Measurements from ENCODE around the gene CCK. TPM values are rescaled to one million over a fixed set of nuclear protein-coding genes. Genes with fewer than 3 reads are reported as not detected.

Gene CCK, protein sequence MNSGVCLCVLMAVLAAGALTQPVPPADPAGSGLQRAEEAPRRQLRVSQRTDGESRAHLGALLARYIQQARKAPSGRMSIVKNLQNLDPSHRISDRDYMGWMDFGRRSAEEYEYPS
- not detected in 2 replicates for total RNA-seq

DNA sequence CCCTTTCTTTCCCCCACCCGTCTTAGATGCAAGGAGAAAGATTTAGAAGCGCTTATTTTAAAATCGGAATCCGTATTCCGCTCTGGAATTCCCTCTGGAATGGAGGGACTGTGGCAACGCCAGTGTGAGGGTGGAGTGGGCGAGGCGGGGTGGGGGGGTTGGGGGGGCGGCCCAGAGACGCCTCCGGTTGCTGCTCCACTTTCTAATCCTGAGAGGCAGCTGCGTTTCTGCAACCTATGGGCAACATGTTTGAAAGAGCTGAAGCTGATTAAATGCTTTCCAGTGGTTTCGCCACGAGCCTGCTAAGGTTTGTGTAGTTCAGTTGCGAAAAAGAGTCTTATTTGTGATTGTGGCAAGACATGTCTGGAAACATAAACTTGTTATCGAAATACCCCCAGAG lies at the start of gene CCK:
Gene CCK (minus strand): TSS at position 101 of the 400 bp plus-strand sequence. CDS start 2,555 bp downstream, outside the sequence.
- H3K27ac Mint-ChIP-seq = no peak within 1 kb of the TSS
- intact Hi-C loops (cut with micrococcal nuclease) = no loop called here
- no peaks in the 10 kb centered on the region for H3K4me1 Mint-ChIP-seq (ENCODE audit: low read depth)
- H3K9me3 Mint-ChIP-seq = no peaks in the 10 kb centered on the region
- H3K4me3 Mint-ChIP-seq = no peak within 1 kb of the TSS
- H3K36me3 Mint-ChIP-seq (ENCODE audit: low read depth) = no peaks in the 10 kb centered on the region
- DNase-seq (ENCODE audit: low spot score) = no peak
- H3K27me3 Mint-ChIP-seq (ENCODE audit: insufficient read depth) = peaks cover 44% of the 10 kb centered on the region

DNA sequence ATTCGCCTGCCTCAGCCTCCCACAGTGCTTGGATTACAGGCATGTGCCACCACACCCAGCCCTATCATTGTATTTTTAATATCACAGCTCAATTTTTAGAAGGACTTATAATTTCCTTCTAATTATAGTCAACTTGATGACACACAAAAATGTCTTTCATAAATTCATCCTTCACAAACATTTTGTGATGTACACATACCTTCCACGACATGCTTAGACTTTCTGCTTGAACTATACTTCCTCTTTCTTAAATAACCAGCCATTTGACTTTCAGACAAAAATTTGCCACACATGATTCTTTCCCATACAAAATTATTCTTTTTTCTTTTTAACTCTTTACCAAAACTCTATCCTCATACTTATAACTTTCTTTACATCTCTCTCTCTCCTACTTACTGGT lies 48.4 kb upstream of the CCK start:
- Mint-ChIP-seq H3K4me1 (ENCODE audit: low read depth) (no peaks in the 10 kb centered on the region), H3K27ac (no peak overlapping the region), H3K36me3 (ENCODE audit: low read depth) (no peaks in the 10 kb centered on the region), H3K27me3 (ENCODE audit: insufficient read depth) (peaks cover 2% of the 10 kb centered on the region), H3K9me3 (peaks cover 25% of the 10 kb centered on the region), H3K4me3 (no peak overlapping the region)
- DNase-seq (ENCODE audit: low spot score) = no peak
- intact Hi-C loops (cut with micrococcal nuclease) = no loop called here

DNA sequence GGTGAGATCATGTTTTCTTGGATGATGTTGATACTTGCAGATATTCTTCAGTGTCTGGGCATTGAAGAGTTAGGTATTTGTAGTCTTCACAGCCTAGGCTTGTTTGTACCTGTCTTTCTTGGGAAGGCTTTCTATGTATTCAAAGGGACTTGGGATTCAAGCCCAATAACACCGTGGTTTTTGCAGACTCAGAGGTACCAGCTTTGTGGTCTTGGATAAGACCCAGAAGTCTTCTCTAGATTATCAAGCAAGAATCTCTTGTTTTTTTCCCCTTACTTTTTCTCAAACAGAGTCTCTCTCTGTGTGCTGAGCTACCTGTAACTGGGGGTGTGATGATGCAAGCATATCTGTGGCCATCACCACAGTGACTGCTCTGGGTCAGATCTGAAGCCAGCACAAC lies 42.7 kb upstream of the CCK start:
- Mint-ChIP-seq H3K36me3 (ENCODE audit: low read depth) (no peaks in the 10 kb centered on the region), H3K4me3 (no peak overlapping the region), H3K27ac (no peak overlapping the region), H3K9me3 (peaks cover 6% of the 10 kb centered on the region), H3K4me1 (ENCODE audit: low read depth) (no peaks in the 10 kb centered on the region), H3K27me3 (ENCODE audit: insufficient read depth) (peaks cover 5% of the 10 kb centered on the region)
- DNase-seq (ENCODE audit: low spot score) = no peak
- intact Hi-C loops (cut with micrococcal nuclease) = no loop called here

DNA sequence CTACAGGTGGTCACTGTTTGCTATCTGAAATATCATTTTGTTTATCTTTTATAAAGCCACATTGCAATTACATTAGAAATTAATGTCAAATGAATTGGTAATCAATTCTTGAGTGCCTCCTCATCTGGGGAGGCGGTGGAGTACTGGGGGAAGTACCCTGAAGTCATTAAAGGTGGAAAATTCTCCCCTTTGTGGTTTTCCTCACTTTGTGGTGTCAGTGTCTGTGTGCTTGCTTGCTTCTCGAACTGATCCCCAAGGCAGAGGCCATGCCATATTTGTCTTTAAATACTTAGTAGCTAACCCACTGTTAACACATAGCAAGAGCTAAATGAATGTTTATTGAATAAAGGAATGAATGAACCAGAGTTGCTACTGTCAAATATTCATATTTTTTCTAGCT lies 40.5 kb upstream of the CCK start:
- Mint-ChIP-seq H3K9me3 (no peaks in the 10 kb centered on the region), H3K4me1 (ENCODE audit: low read depth) (no peaks in the 10 kb centered on the region), H3K27ac (no peak overlapping the region), H3K4me3 (no peak overlapping the region), H3K27me3 (ENCODE audit: insufficient read depth) (peaks cover 3% of the 10 kb centered on the region), H3K36me3 (ENCODE audit: low read depth) (no peaks in the 10 kb centered on the region)
- intact Hi-C loops (cut with micrococcal nuclease) = no loop called here
- DNase-seq (ENCODE audit: low spot score) = no peak

DNA sequence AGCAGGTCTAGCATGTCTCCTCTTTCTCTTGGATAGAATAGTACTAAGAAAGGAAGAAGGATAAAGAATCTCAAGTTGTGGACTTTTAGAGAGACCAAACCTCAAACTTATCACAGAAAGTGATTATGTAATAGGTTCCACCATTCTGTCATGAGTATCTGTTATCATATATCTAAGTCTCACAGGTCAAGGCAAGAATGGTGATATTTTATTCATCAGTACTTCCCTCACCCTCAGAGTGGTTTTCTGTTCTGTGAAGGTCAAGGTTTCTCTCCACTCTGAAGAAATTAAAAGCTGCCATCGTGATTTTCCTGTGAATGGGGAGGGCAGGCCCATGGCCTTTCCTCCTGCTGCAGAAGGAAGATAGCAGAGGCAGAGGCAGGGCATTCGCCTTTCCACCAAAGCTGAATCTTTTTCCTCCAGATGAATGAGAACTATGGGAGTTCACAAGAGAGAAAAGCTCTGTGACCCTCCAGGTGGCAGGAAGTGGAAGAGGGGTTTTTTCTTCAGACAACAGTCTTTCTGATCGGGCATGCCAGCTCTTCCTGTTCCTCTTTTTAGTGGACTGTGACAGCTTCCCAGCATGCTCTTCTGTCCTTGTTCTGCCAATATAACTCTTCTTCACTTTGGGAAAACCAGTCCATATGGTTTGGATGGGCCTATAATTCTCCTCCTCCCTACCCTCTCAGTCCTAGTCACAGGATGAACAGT lies 37.1 kb upstream of the CCK start:
- no peak for DNase-seq (ENCODE audit: low spot score)
- no peaks in the 10 kb centered on the region for H3K9me3 Mint-ChIP-seq
- H3K27ac Mint-ChIP-seq = no peak overlapping the region
- no peaks in the 10 kb centered on the region for H3K4me1 Mint-ChIP-seq (ENCODE audit: low read depth)
- H3K4me3 Mint-ChIP-seq = no peak overlapping the region
- intact Hi-C loops (cut with micrococcal nuclease) = no loop called here
- H3K27me3 Mint-ChIP-seq (ENCODE audit: insufficient read depth) = peaks cover 3% of the 10 kb centered on the region
- H3K36me3 Mint-ChIP-seq (ENCODE audit: low read depth) = no peaks in the 10 kb centered on the region

DNA sequence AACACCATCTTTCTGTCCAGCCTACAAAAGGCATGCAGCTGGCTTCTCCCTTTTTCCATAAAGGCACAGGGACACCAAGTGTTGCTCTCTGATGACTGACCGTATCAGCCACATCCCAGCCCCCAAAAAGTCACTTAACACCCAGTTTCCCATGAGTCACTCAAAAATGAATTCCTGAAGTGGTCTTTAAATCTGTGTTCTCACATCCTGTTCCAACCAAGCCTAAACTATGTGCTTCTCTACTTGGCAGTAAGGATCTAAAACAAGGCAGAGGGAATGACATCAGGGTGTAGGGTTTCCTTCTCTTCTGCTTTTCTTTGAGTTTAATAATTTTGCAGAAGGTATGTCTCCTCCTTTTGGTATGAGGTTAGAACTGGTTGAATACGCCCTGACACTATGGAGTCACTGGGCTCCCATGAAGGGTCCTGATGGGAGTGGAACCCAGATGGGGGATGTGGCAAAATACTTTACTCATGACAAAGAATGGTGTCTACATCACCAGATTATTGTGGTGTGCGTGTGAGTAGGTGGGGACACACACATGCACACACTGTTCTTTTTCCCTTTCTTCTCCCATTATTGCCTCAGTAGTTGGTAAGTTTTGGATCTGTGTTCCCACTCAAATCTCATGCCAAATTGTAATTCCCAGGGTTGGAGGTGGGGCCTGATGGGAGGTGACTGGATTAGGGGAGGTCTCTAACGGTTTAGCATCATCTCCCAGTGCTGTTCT lies 35.6 kb upstream of the CCK start:
- no peak for DNase-seq (ENCODE audit: low spot score)
- H3K4me3 Mint-ChIP-seq = no peak overlapping the region
- intact Hi-C loops (cut with micrococcal nuclease) = no loop called here
- no peaks in the 10 kb centered on the region for H3K9me3 Mint-ChIP-seq
- H3K27ac Mint-ChIP-seq = no peak overlapping the region
- H3K27me3 Mint-ChIP-seq (ENCODE audit: insufficient read depth) = peaks cover 6% of the 10 kb centered on the region
- H3K36me3 Mint-ChIP-seq (ENCODE audit: low read depth) = no peaks in the 10 kb centered on the region
- H3K4me1 Mint-ChIP-seq (ENCODE audit: low read depth) = no peaks in the 10 kb centered on the region

DNA sequence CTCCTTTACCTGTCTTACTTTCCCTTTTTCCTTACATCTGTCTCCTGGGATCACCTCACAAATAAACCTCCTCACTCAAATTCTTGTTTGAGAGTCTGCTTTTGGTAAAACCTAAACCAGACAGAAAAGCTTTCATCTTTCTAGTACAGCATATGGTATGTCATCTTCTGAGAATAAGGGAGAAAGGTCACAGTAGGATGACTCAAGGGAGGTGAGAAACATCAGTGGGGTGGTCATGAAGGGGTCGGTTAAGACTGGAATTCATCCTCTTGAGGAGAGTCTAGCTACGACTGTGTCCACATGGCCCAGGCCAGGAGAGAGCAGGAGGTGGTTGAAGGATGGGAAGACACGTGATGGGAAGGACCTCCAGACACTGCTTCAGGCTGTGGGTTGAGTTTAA lies 34.8 kb upstream of the CCK start:
- intact Hi-C loops (cut with micrococcal nuclease) = no loop called here
- no peak for DNase-seq (ENCODE audit: low spot score)
- Mint-ChIP-seq H3K4me1 (ENCODE audit: low read depth) (no peaks in the 10 kb centered on the region), H3K4me3 (no peak overlapping the region), H3K27ac (no peak overlapping the region), H3K9me3 (no peaks in the 10 kb centered on the region), H3K27me3 (ENCODE audit: insufficient read depth) (peaks cover 6% of the 10 kb centered on the region), H3K36me3 (ENCODE audit: low read depth) (no peaks in the 10 kb centered on the region)

DNA sequence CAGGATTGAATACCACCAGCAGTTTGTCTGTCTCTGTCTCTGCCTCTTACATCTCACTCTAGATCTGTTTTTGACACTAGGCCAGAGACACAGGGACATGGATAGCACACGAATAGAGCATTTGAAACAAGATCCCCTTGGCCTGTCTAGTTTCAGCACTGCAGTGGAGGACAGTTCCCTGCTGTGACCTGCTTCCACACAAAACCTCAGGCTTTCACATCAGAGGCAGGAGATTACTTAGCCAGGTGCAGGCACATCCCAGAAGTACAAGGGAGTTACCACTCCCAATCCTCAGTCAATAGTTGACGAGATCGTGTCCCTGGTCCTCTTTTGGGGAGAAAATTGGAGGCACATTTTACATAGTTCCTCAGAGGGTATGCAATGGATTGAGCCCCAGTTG lies 34.0 kb upstream of the CCK start:
- Mint-ChIP-seq H3K4me3 (no peak overlapping the region), H3K4me1 (ENCODE audit: low read depth) (no peaks in the 10 kb centered on the region), H3K9me3 (no peaks in the 10 kb centered on the region), H3K27ac (no peak overlapping the region), H3K36me3 (ENCODE audit: low read depth) (no peaks in the 10 kb centered on the region), H3K27me3 (ENCODE audit: insufficient read depth) (peaks cover 5% of the 10 kb centered on the region)
- intact Hi-C loops (cut with micrococcal nuclease) = no loop called here
- DNase-seq (ENCODE audit: low spot score) = no peak

DNA sequence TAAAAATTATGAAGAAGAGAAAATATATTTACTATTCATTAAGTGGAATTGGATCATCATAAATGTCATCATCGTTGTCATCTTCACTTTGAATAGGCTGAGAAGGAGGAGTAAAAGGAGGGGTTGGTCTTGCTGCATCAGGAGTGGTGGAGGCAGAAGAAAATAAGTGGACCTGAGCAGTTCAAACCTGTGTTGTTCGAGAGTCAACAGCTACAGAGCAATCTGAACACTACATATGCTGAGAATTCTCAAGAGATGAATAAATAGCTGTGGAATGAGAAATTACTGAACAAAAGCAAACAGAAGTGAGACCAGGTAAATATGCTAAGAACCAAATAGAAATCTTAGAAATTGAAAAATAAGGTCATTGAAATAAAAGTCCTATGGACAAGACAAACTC lies 32.3 kb upstream of the CCK start:
- Mint-ChIP-seq H3K36me3 (ENCODE audit: low read depth) (no peaks in the 10 kb centered on the region), H3K27ac (no peak overlapping the region), H3K4me3 (no peak overlapping the region), H3K9me3 (no peaks in the 10 kb centered on the region), H3K4me1 (ENCODE audit: low read depth) (no peaks in the 10 kb centered on the region), H3K27me3 (ENCODE audit: insufficient read depth) (peaks cover 6% of the 10 kb centered on the region)
- intact Hi-C loops (cut with micrococcal nuclease) = no loop called here
- no peak for DNase-seq (ENCODE audit: low spot score)

DNA sequence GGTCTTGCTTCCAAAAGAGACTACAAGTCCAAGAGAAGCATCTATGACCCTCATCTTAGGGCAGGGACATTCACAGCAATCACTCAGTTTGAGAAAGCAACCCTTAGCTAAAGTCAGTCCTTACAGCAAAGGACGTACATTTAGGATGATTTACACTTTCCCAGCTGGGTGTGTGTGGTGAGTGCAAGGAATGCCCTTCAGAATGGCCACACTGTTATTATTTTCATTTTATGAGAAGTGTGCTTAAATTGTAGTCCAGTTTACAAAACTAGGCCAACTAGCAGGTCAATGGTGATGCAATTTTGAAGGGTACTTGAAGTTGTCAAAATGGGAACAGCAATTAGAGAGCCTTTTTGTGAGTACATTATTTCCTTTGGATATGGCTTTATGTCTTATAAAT lies 26.0 kb upstream of the CCK start:
- intact Hi-C loops (cut with micrococcal nuclease) = no loop called here
- no peak for DNase-seq (ENCODE audit: low spot score)

DNA sequence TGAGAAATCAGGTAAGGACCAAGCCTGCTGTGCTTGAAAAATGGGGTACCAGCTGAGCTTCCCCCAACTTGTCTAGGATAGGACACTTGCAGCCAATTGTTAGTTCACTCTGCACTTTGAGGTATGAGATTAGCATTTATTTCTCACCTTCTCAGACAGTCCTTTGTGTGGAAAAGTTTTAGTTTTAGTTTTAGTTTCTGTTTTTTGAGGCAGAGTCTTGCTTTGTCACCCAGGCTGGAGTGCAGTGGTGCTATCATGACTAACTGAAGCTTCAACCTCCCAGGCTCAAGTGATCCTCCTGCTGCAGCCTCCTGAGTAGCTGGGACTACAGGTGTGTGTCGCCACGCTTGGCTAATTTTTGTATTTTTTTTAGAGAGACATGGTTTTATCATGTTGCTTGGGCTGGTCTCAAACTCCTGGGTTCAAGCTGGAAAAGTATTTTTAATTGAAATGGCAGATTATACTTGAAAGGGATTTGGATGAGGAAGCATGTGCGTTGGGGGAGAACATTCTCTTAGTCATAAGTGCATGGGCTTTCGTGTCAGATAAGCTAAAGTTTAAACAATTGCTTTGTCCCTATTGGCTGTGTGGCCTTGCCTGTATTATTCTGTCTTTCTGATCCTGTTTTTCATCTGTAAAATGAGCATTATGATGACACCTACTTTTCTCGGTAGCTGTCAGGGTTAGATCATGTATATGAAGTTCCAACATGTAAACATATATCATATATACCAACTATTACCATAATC lies 25.2 kb upstream of the CCK start:
- Mint-ChIP-seq H3K27me3 (ENCODE audit: insufficient read depth) (peaks cover 2% of the 10 kb centered on the region), H3K4me3 (no peak overlapping the region), H3K36me3 (ENCODE audit: low read depth) (no peaks in the 10 kb centered on the region), H3K4me1 (ENCODE audit: low read depth) (no peaks in the 10 kb centered on the region), H3K9me3 (no peaks in the 10 kb centered on the region), H3K27ac (no peak overlapping the region)
- DNase-seq (ENCODE audit: low spot score) = no peak
- intact Hi-C loops (cut with micrococcal nuclease) = no loop called here

More for the DNA sequence above, 26.0 kb upstream of the CCK start:
- H3K4me1 Mint-ChIP-seq (ENCODE audit: low read depth) = no peaks in the 10 kb centered on the region
- peaks cover 2% of the 10 kb centered on the region for H3K27me3 Mint-ChIP-seq (ENCODE audit: insufficient read depth)
- H3K27ac Mint-ChIP-seq = no peak overlapping the region
- H3K36me3 Mint-ChIP-seq (ENCODE audit: low read depth) = no peaks in the 10 kb centered on the region
- H3K4me3 Mint-ChIP-seq = no peak overlapping the region
- H3K9me3 Mint-ChIP-seq = no peaks in the 10 kb centered on the region

DNA sequence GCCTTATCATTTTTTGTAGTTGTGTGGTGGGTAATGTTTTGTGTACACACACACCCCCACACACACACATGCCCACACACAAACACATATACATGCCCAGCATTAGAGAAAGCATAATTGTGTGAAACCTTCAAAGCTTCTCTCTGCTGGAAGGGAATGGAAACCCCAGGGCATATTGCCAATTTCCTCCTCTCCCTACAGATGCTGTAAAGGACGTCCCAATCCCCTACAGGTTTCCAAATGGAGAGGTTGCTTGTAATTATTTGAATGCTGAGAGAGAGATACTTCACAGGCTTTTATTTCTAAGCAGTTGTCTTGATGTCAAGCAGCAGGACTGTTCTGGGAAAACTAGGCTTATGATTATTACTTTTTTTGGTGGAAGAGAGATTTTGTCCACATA lies 23.0 kb upstream of the CCK start:
- Mint-ChIP-seq H3K4me1 (ENCODE audit: low read depth) (no peaks in the 10 kb centered on the region), H3K9me3 (no peaks in the 10 kb centered on the region), H3K27ac (no peak overlapping the region), H3K27me3 (ENCODE audit: insufficient read depth) (no peaks in the 10 kb centered on the region), H3K36me3 (ENCODE audit: low read depth) (no peaks in the 10 kb centered on the region), H3K4me3 (no peak overlapping the region)
- DNase-seq (ENCODE audit: low spot score) = no peak
- intact Hi-C loops (cut with micrococcal nuclease) = no loop called here

DNA sequence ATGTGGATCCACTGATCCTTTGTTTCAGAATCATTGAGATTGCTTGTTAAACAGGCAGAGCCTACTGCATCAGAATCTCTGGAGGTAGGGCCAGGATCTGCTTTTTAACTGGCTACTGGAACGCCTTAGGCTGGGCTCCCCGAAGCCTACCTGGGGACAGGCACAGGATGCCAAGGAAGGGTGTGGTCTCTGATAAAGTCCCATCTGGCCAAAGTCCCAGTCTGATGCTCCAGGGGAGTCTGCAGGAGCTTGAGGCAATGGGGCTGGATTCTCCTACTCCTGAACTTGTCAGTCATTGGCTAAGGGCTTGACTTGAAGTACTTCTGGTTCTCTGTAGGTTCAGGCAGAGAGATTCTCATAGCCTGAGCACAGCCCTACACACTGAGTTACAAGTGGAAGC lies 22.4 kb upstream of the CCK start:
- H3K4me3 Mint-ChIP-seq = no peak overlapping the region
- H3K27ac Mint-ChIP-seq = no peak overlapping the region
- DNase-seq (ENCODE audit: low spot score) = no peak
- no peaks in the 10 kb centered on the region for H3K27me3 Mint-ChIP-seq (ENCODE audit: insufficient read depth)
- no peaks in the 10 kb centered on the region for H3K9me3 Mint-ChIP-seq
- intact Hi-C loops (cut with micrococcal nuclease) = no loop called here
- H3K4me1 Mint-ChIP-seq (ENCODE audit: low read depth) = no peaks in the 10 kb centered on the region
- no peaks in the 10 kb centered on the region for H3K36me3 Mint-ChIP-seq (ENCODE audit: low read depth)
